Sigmoid colon (tissue), 7 donors: Measurements from ENCODE around the gene CD248. TPM values are rescaled to one million over a fixed set of nuclear protein-coding genes. Genes with fewer than 3 reads are reported as not detected.
A peak's percentile ranks its signal among the peaks of the same experiment; 100 is the strongest.

Experiments
- DNase-seq: peaks from one replicate; pipeline ENCODE4 v3.0.0-alpha.2; 2019
- H3K27ac ChIP-seq, 4 donors: fragments of 200-600 bp; sonication (generic); one replicate each; pipeline ENCODE4 v1.5.1; 2016 to 2019; ENCODE audit warnings: mild to moderate bottlenecking in 1 of 4
- H3K27me3 ChIP-seq, 3 donors: fragments of 200-600 bp; sonication (generic); one replicate each; pipeline ENCODE4 v1.5.1; 2019; ENCODE audit warnings: mild to moderate bottlenecking in 1 of 3
- H3K36me3 ChIP-seq, 4 donors: fragments of 200-600 bp; sonication (generic); one replicate each; pipeline ENCODE4 v1.5.1; 2016 to 2019
- H3K4me1 ChIP-seq, 4 donors: fragments of 200-600 bp; sonication (generic); one replicate each; pipeline ENCODE4 v1.5.1; 2017 to 2019
- H3K4me3 ChIP-seq, 4 donors: fragments of 200-600 bp; sonication (generic); one replicate each; pipeline ENCODE4 v1.5.1; 2017 to 2019; ENCODE audit warnings: mild to moderate bottlenecking in 2 of 4, moderate library complexity in 1 of 4
- H3K9me3 ChIP-seq, 4 donors: fragments of 200-600 bp in 3 of 4; sonication (generic) in 3 of 4; one replicate each; pipeline versions ENCODE4 v1.5.1 to v1.6.1; 2013 to 2019
- EP300 ChIP-seq, 4 donors: sonication (generic); formaldehyde crosslinking; IDR thresholded peaks; one replicate each; pipeline ENCODE4 v1.6.1; 2017; ENCODE audit warnings: antibody characterized with exemption in 4 of 4
- POLR2A ChIP-seq, 2 donors: fragments of 450-650 bp; IDR thresholded peaks; one replicate each; pipeline ENCODE4 v1.6.1; 2016; ENCODE audit warnings: antibody characterized with exemption in 2 of 2, mild to moderate bottlenecking in 2 of 2, moderate library complexity in 2 of 2
- POLR2AphosphoS5 ChIP-seq, 4 donors: sonication (generic); formaldehyde crosslinking; IDR thresholded peaks; one replicate each; pipeline ENCODE4 v1.6.1; 2017; ENCODE audit warnings: antibody characterized with exemption in 4 of 4
- WGBS, 2 donors: extraction: QIAGEN DNeasy Blood & Tissue Kit; methylation state at CpG; one replicate each; pipeline ENCODE4 v1.1.7; 2013; 5-methylcytosine and 5-hydroxymethylcytosine counted together
- intact Hi-C: fragments of 100-400 bp; cut with DNase I; formaldehyde crosslinking; loops from one replicate; pipeline ENCODE4 v1.15.1; 2023
- polyA plus RNA-seq, 3 donors: library from polyadenylated mRNA; stranded (reverse); fragments of 200-250 nt; gene quantifications; one replicate each; pipeline ENCODE4 v1.2.3, GENCODE V29; 2013
- total RNA-seq, 4 donors: library from RNA; depleted of rRNA; stranded (reverse); fragments of >200 nt; gene quantifications; one replicate each; pipeline ENCODE4 v1.1.0, GENCODE V29; 2016
- TF ChIP-seq, protein P1 (sequence below), 4 experiments: fragments of 450-650 bp in 3 of 4; fragments of 200-600 bp in 1 of 4; IDR thresholded peaks; one replicate each; pipeline ENCODE4 v1.5.1; 2016 to 2019; ENCODE audit warnings: antibody characterized with exemption in 4 of 4, mild to moderate bottlenecking in 3 of 4, moderate library complexity in 2 of 4
- donor health status: healthy with polysubstance abuse.
- donor health status: Bipolar disorder and iron deficiency.
- donor health status: healthy.

CD248 gene
- total and polyA plus RNA-seq, 7 donors, result 1.2 to 26.3 (median 6.1) TPM

DNA sequence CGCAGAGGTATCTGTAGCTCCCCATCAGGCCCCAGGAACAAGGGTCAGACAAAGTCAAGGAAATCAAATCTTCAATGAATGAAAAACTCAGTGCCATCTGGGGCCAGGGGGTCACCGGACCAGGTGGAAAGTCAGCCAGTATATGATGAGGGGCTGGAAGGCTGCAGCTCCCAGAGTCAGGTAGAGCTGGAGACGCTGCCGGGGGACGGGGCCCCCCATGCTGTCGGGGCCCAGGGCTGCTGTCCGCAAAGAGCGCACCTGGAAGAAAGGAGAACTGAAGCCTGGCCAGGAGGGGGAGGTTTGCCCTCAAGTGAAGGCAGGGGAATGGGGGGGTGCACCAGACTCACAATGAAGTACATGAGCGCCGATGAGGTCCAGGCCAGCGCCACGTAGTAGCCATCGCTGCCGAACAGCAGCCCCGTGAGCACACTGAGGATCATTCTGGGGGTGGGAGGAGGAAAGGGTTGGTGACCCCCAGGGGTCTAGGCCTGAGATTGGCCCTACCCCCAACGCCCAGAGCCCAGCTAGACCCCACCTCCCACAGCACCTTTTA lies 32.2 kb downstream of the CD248 start:
- H3K4me3 ChIP-seq, result no peak overlapping the region
- peaks cover 0 to 8% (median 0%) of the 10 kb centered on the region in 4 donors for H3K36me3 ChIP-seq
- H3K27ac ChIP-seq, result no peak overlapping the region
- WGBS, 2 donors, result 94 to 96% methylated on average over 16 of the region's 16 CpGs
- DNase-seq, result no peak
- H3K9me3 ChIP-seq, result no peaks in the 10 kb centered on the region
- no peak for TF ChIP-seq POLR2AphosphoS5 (IDR thresholded peaks at IDR 0.05)
- no peak for TF ChIP-seq EP300 (IDR thresholded peaks at IDR 0.05)
- TF ChIP-seq POLR2A (IDR thresholded peaks at IDR 0.05), result no peak
- TF ChIP-seq, protein P1, sequence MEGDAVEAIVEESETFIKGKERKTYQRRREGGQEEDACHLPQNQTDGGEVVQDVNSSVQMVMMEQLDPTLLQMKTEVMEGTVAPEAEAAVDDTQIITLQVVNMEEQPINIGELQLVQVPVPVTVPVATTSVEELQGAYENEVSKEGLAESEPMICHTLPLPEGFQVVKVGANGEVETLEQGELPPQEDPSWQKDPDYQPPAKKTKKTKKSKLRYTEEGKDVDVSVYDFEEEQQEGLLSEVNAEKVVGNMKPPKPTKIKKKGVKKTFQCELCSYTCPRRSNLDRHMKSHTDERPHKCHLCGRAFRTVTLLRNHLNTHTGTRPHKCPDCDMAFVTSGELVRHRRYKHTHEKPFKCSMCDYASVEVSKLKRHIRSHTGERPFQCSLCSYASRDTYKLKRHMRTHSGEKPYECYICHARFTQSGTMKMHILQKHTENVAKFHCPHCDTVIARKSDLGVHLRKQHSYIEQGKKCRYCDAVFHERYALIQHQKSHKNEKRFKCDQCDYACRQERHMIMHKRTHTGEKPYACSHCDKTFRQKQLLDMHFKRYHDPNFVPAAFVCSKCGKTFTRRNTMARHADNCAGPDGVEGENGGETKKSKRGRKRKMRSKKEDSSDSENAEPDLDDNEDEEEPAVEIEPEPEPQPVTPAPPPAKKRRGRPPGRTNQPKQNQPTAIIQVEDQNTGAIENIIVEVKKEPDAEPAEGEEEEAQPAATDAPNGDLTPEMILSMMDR (IDR thresholded peaks at IDR 0.05), result no peak
- H3K4me1 ChIP-seq, result peaks cover 0 to 42% (median 28%) of the 10 kb centered on the region in 4 donors
- intact Hi-C loops, result no loop called here
- H3K27me3 ChIP-seq, result no peaks in the 10 kb centered on the region

DNA sequence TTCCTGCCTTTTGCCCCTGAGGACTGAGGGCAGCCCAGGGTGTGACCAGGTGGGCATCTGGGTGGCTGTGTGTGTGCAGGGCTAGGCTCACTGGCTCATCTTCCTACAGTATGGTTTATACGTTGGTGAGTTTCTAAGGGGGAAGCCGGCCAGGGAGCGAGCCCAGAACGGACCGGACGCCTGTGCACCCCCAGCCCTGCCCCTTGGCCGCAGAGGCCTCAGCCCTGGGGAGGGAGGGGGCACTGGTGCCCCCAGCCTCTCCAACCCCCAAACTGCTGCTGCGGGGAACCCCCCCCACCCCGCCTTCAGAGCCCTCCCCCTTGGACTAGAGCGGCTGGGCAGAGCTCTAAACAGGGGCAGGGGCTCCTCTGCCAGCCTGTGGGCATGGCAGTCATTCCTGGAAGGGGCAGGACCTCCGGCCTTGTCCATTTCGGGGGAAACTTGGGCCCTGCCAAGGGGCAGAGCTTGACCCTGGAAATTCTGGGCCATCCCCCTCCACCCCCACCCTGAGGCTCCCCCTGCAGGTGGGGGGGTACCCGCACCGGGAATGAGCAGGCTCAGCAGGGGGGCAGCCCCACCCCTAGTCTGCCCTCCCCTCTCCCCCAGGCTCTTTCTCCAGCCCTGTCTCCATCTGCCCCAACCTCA lies 33.3 kb downstream of the CD248 start:
- Histone ChIP-seq H3K4me3 (no peak overlapping the region), H3K27me3 (no peaks in the 10 kb centered on the region), H3K9me3 (no peaks in the 10 kb centered on the region), H3K36me3 (peaks cover 0 to 8% (median 0%) of the 10 kb centered on the region in 4 donors), H3K27ac (no peak overlapping the region), H3K4me1 (peaks cover 0 to 43% (median 30%) of the 10 kb centered on the region in 4 donors)
- WGBS, 2 donors, result 81 to 87% methylated on average over 14 of the region's 14 CpGs
- TF ChIP-seq EP300 (IDR thresholded peaks at IDR 0.05), result no peak
- TF ChIP-seq, protein P1 (IDR thresholded peaks at IDR 0.05), result no peak
- DNase-seq, result no peak
- intact Hi-C loops, result no loop called here

DNA sequence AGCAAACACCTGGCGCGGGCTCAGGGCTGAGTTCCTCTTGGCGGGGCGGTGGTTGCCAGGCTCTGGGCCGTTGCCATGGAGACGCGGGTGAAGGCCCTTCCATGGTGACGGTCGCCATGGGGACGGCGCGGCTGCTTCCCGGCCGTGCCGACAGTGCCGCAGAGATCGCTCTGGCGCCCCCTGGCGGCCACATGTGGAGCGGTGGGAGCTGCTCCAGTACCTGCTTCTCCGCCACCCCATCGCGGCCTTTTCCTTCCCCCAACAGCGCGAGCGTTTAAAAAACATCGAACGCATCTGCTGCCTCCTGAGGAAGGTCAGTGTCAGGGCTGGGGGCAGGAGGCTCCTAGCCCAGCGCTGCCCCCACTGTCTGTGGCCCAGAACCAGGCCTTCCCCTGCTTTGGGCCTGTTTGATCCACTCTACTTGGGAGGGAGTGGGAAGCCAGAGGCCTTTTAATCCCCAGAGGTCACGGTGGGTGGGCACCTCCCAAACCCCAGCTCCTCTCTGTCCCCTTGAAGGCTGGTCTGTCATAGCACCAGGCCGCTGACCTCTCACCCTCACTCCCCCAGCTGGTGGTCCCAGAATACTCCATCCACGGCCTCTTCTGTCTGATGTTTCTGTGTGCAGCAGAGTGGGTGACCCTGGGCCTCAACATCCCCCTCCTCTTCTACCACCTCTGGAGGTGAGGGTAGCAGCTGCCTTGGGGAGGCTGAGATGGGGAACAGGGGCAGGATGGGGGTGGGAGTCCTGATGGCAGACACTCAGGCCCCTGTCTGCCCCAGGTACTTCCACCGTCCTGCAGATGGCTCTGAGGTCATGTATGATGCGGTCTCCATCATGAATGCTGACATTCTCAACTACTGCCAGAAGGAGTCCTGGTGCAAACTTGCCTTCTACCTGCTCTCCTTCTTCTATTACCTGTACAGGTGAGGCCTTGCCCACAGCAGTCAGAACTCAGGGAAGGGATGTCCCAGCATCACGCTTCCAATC lies 34.1 kb downstream of the CD248 start:
- Histone ChIP-seq H3K36me3 (peaks cover 0 to 8% (median 0%) of the 10 kb centered on the region in 4 donors), H3K27ac (peak overlapping the region in 1 of 4 donors; percentile 18), H3K9me3 (no peaks in the 10 kb centered on the region), H3K27me3 (no peaks in the 10 kb centered on the region), H3K4me1 (peaks cover 0 to 41% (median 29%) of the 10 kb centered on the region in 4 donors), H3K4me3 (no peak overlapping the region)
- intact Hi-C loops, result loop anchor here (1.0 kb wide), 1 partner anchor 60 kb away; no protein-coding TSS in a partner anchor
- DNase-seq, result peak; percentile 98
- TF ChIP-seq, protein P1 (IDR thresholded peaks at IDR 0.05), result peak; percentile 90 to 98 (median 96)
- TF ChIP-seq POLR2AphosphoS5 (IDR thresholded peaks at IDR 0.05), result peak in 3 of 4 donors; percentile 31 to 44 (median 42)
- TF ChIP-seq POLR2A (IDR thresholded peaks at IDR 0.05), result no peak
- no peak for TF ChIP-seq EP300 (IDR thresholded peaks at IDR 0.05)
- 13 to 15% methylated on average over 35 of the region's 35 CpGs for WGBS, 2 donors

DNA sequence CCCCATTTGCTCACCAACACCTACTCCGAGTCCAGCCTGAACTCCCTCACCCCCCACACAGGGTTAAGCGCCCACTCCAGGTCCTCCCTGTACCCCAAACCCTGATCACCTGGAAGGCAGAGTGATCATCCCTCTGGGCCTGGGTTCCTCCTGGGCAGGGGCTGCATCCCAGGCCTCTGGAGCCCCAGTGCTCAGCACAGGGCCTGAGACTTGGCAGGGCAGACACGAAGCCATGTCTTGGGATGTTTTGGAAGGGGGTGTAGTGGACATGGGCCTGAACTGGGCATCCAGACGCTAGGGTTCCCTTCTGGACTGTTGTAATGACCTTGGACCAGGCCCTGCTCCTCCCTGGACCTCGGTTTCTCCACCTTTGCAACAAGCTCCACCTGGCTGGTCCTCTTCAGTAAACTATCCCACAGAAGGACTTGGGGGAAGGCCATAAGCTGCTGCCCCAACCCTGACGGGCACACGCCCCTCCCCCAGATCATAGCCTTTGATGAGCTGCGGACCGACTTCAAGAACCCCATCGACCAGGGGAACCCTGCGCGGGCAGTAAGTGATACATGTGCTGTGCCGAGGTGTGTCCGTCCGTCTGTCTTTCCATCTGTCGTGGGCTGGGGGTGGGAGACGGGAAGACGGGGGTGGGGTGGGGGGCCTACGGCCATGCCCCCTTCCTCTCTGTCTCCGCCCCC lies 34.9 kb downstream of the CD248 start:
- WGBS, 2 donors, result 23 to 27% methylated on average over 20 of the region's 20 CpGs
- Histone ChIP-seq H3K27me3 (no peaks in the 10 kb centered on the region), H3K36me3 (peaks cover 0 to 8% (median 0%) of the 10 kb centered on the region in 4 donors), H3K9me3 (no peaks in the 10 kb centered on the region), H3K27ac (no peak overlapping the region), H3K4me3 (no peak overlapping the region), H3K4me1 (peaks cover 0 to 37% (median 28%) of the 10 kb centered on the region in 4 donors)
- intact Hi-C loops, result loop anchor here (1.0 kb wide), 1 partner anchor 60 kb away; no protein-coding TSS in a partner anchor
- DNase-seq, result no peak
- peak in 1 of 4 donors; percentile 19 for TF ChIP-seq POLR2AphosphoS5 (IDR thresholded peaks at IDR 0.05)
- TF ChIP-seq EP300 (IDR thresholded peaks at IDR 0.05), result no peak
- TF ChIP-seq POLR2A (IDR thresholded peaks at IDR 0.05), result no peak
- TF ChIP-seq, protein P1 (IDR thresholded peaks at IDR 0.05), result no peak
